Eye (tissue), 1 donor: ENCODE data around the gene VRK2.

ENCODE experiments used
- DNase-seq: peaks from one replicate; pipeline ENCODE4 v3.0.0-alpha.2; 2015

VRK2 gene

GRCh38 chr2:58046585-58047372 lies at the start of gene VRK2:
VRK2 (plus strand) TSS chr2:58046806; CDS start chr2:58048832, 2,026 bp downstream.
- peak; percentile 93 for DNase-seq

- DNase-seq = no peak
Measured at GRCh38 chr2:58006256-58006951, 40.2 kb upstream of the VRK2 start.

GRCh38 chr2:58006952-58007284 lies 39.7 kb upstream of the VRK2 start:
- no peak for DNase-seq

GRCh38 chr2:58010599-58010998 lies 36.0 kb upstream of the VRK2 start:
- no peak for DNase-seq

DNA sequence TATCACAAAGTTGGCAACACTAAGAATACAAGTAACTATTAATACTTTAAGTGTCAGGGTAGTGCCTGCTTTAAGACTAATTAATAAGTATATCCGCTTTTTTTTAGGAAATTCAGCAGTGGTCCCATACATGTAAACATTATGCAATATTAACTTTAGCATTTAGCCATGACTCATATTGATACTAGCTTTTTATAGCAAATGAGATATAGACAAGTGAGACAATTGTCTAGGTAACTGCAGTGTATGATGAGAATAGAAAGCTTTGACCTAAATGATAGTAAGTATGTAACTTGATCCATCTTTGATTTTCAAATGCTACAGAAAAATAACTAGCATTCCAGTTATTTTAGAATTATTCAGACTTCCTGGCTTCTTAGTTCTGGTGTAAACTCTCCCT lies 27.4 kb upstream of the VRK2 start:
- no peak for DNase-seq

GRCh38 chr2:58025150-58025933 lies 21.3 kb upstream of the VRK2 start:
- no peak for DNase-seq

DNA sequence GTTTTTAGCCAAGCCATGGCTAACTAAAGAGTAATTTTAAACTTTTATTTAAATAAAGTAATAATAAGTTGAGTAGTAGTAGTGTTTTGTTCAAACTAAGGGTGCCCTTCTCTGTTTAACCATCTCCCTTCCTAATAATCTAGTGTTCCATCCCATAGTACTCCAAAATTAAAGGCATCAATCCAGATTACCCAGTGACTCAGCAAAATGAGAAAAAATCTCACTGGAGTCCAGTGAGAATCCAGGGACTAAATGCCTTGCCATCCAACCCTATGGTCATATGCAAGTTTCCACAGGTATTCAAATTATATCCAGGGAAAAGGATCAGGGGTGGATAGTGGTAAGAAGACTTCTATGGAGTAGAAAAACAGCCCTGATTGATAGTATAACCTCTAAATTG lies 19.6 kb upstream of the VRK2 start:
- DNase-seq = no peak

GRCh38 chr2:58030771-58031170 lies 15.8 kb upstream of the VRK2 start:
- DNase-seq = no peak

GRCh38 chr2:58032016-58032763 lies 14.4 kb upstream of the VRK2 start:
- DNase-seq = no peak

DNA sequence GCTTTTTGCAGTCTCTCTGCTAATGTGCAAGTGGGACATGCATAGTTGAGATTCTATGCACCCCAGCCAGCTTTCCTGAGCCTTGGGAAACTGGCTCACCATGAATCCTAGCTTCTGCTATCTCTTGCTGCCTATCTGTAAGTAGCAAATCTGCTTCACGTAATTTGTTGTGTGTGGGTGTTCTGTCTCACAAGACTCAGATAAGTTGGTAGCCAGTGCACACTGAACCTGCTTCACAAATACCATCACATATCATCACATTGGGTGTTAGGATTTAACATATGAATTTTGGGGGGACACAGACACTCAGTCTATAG lies 13.9 kb upstream of the VRK2 start:
- DNase-seq = no peak

DNA sequence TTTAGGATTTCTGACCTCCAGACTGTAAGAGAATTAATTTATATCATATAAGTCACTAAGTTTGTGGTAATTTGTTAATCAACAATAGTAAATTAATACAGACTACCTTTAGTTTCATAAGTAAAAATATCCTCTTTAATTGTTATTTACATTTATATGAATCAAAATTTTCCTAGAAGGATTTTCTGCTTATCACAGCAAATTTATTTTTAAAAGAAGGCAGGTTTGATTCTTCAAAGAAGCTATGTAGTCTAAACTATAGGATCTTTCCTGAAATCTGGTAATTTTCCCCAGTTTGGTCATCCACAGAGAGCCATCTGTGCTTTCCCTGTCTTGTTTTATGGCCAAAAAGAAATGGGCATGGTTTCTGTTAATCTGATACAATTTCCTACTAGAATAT lies 13.1 kb upstream of the VRK2 start:
- no peak for DNase-seq

GRCh38 chr2:58035352-58035751 lies 11.3 kb upstream of the VRK2 start:
- DNase-seq = no peak

- no peak for DNase-seq
Measured at GRCh38 chr2:58039170-58039611, 7.4 kb upstream of the VRK2 start.

GRCh38 chr2:58042486-58042970 lies 4.1 kb upstream of the VRK2 start:
- peak; percentile 39 for DNase-seq

DNA sequence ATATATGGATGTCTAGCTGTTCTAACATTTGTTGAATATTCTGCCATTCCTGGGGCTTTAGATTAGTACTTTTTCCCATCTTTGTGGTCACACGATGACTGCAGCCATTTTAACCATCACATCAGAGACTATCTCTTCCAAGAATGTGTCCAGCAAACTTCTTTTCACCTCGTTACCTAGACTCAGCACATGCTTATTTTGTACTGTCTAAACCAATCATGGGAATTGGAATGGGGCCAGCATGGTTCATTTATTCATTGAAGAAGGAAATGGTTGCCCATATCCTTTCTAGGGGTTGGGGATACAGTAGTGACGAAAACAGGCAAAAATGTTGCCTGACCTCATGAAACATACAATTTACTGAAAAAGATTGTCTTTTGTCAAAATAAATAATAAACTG lies 2.5 kb upstream of the VRK2 start:
- no peak for DNase-seq

- no peak for DNase-seq
Measured at GRCh38 chr2:58045580-58046334, 849 bp upstream of the VRK2 start.

GRCh38 chr2:58046335-58046584 lies 346 bp upstream of the VRK2 start:
- DNase-seq = no peak

GRCh38 chr2:58047373-58047935 lies 848 bp downstream of the VRK2 start:
- DNase-seq = no peak

DNA sequence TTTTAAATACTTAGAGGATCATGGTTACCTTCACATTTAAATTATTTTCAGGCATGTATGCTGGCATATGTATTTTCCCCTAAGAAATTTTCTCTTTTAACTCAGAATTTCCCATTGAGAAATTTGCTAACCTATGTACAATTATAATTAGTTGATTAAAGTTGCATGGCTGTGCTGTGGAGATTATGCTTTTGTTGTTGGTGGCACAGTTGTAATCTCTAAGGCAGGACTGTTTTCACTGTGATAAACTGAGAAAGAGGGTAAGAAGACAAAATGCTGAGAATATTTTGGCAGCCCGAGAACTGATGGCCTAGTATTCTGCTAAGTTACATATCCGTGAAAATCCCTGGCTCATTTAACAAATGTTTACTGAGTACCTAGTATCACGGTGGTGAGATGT lies 1.4 kb downstream of the VRK2 start:
- DNase-seq = peak; percentile 12

DNA sequence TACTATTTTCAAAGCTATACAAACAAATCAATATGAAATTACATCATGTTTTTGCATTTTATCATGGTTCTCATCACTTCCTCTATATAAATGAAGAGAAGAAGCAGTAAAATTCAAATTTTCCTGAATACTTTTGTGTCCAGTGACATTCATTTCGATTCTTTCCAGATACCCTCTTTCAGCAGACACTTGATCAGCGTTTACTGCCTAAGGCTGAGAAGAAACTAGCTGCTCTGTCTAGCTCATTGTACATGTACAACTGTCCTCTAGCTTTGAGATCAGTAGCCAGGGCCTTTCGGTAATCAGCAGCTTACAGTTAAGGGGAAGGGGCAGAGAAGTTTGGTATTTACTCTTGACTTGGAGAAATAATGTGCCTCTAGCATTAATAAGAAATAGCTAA lies 4.8 kb downstream of the VRK2 start:
- no peak for DNase-seq

DNA sequence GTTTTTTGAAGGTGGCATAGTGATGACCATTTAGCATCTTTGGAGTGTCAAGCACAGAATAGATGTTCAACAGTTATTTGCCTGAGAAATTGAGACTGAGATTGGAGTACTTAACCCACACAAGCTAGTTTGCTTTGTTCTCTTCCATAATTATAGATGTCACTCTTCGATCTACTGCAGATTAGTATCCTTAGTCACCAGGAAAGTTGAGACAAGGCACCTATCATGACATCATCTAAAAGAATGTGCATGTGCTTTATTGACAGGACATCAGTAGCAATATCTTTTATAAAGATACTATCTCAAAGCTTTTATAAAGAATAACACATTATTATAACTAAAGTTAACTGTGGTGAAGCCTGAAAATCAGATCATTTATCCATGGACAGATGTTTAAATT lies 6.4 kb downstream of the VRK2 start:
- DNase-seq = no peak

- no peak for DNase-seq
Measured at GRCh38 chr2:58054264-58054663, 7.7 kb downstream of the VRK2 start.
